K562 (cell line): ENCODE results near the gene RESP18. TPM values are rescaled to one million over a fixed set of nuclear protein-coding genes. Genes with fewer than 3 reads are reported as not detected.
A peak's percentile ranks its signal among the peaks of the same experiment; 100 is the strongest.

Experiments used
- CEBPB ChIP-seq: fragments of 450-650 bp; IDR thresholded peaks from 2 replicates; pipeline ENCODE4 v1.6.1; 2016; ENCODE audit warnings: missing genetic modification characterization, missing compliant biosample characterization
- CREB1 ChIP-seq, 2 experiments: sonication (generic) in 1 of 2; formaldehyde crosslinking in 1 of 2; IDR thresholded peaks; 2 replicates each; pipeline versions ENCODE4 v1.6.1 to v1.8.0; 2012 to 2022; ENCODE audit warnings: inconsistent platforms in 1 of 2, mild to moderate bottlenecking in 1 of 2, missing genetic modification reagents in 1 of 2, moderate library complexity in 1 of 2
- CTBP1 ChIP-seq: fragments of 450-650 bp; IDR thresholded peaks from 2 replicates; pipeline ENCODE4 v1.6.1; 2016; ENCODE audit warnings: borderline replicate concordance
- ERF ChIP-seq: fragments of 450-650 bp; formaldehyde crosslinking; IDR thresholded peaks from 2 replicates; pipeline ENCODE4 v1.4.0; 2020; ENCODE audit warnings: mild to moderate bottlenecking, mixed read lengths
- HCFC1 ChIP-seq: IDR thresholded peaks from 2 replicates; pipeline ENCODE4 v1.6.1; 2012; ENCODE audit warnings: low read depth, low read length, improper control_type of control experiment
- HDGF ChIP-seq: fragments of 450-650 bp; IDR thresholded peaks from 2 replicates; pipeline ENCODE4 v1.6.1; 2016
- MIER1 ChIP-seq: fragments of 450-650 bp; IDR thresholded peaks from 2 replicates; pipeline ENCODE4 v1.6.1; 2016; ENCODE audit warnings: antibody characterized with exemption, mild to moderate bottlenecking, low read depth
- NCOA1 ChIP-seq: fragments of 450-650 bp; IDR thresholded peaks from 2 replicates; pipeline ENCODE4 v1.6.1; 2016; ENCODE audit warnings: low read depth
- PCBP1 ChIP-seq: fragments of 200-400 bp; formaldehyde crosslinking; IDR thresholded peaks from 2 replicates; pipeline ENCODE4 v1.6.1; 2018; ENCODE audit warnings: mild to moderate bottlenecking, low read depth, low read length; ENCODE audit not compliant: poor library complexity, severe bottlenecking
- RBM39 ChIP-seq: fragments of 200-400 bp; formaldehyde crosslinking; optimal IDR thresholded peaks from 2 replicates; pipeline ENCODE3; 2018; ENCODE audit warnings: low read depth, low read length
- TAF7 ChIP-seq: fragments of 450-650 bp; IDR thresholded peaks from 2 replicates; pipeline ENCODE4 v1.6.1; 2016; ENCODE audit warnings: missing genetic modification characterization, missing compliant biosample characterization
- TCF15 ChIP-seq: fragments of 250-450 bp; sonication (Bioruptor Pico); IDR thresholded peaks from 2 replicates; pipeline ENCODE4 v1.8.0; 2022; ENCODE audit warnings: moderate library complexity, mild to moderate bottlenecking, inconsistent platforms
- VEZF1 ChIP-seq: fragments of 200-800 bp; sonication (Bioruptor generic); IDR thresholded peaks from 2 replicates; pipeline ENCODE4 v1.6.1; 2017; ENCODE audit warnings: missing genetic modification characterization, missing compliant biosample characterization
- ZNF398 ChIP-seq: fragments of 250-450 bp; sonication (Bioruptor Pico); IDR thresholded peaks from 2 replicates; pipeline ENCODE4 v1.8.0; 2021; ENCODE audit warnings: moderate library complexity, mild to moderate bottlenecking, inconsistent platforms
- ZNF609 ChIP-seq: sonication (generic); formaldehyde crosslinking; IDR thresholded peaks from 2 replicates; pipeline ENCODE4 v1.8.1; 2023; ENCODE audit warnings: missing genetic modification reagents, mild to moderate bottlenecking, borderline replicate concordance
- ZNF77 ChIP-seq: fragments of 250-450 bp; sonication (Bioruptor Pico); IDR thresholded peaks from 2 replicates; pipeline ENCODE4 v1.5.0; 2020
- polyA plus RNA-seq, 8 experiments: library from polyadenylated mRNA; depleted of rRNA in 4 of 8; stranded (reverse) in 5 of 8; unstranded in 3 of 8; fragments of >200 nt; fragmentation: Nextera tagmentation in 2 of 8; fragmentation: Illumina TruSeq in 1 of 8; extraction: Ambion mirVana in 2 of 8; extraction: Trizol in 1 of 8; gene quantifications; 2 replicates each; pipeline versions ENCODE4 v1.2.1 to v1.2.3, GENCODE V29; 2011 to 2014; ENCODE audit warnings: inconsistent platforms in 1 of 8, missing spikeins in 1 of 8
- total RNA-seq, 7 experiments: library from RNA; depleted of rRNA in 6 of 7; stranded (reverse); fragments of >200 nt in 6 of 7; fragmentation: Illumina TruSeq in 2 of 7; extraction: Trizol in 2 of 7; gene quantifications; 2 replicates each; pipeline versions ENCODE4 v1.2.1 to v1.2.3, GENCODE V29; 2011 to 2021; ENCODE audit warnings: low replicate concordance in 1 of 7

RESP18 gene
- total and polyA plus RNA-seq, 9 of the 15 experiments (the other 6 are each of a cell fraction or from before 2014, with no cell fraction given) = not detected

GRCh38 chr2:219294356-219295351 is 37.9 kb downstream of the RESP18 start (continued):
- TF ChIP-seq CREB1 (IDR thresholded peaks at IDR 0.05) (peak; percentile 16; the same call in 1 of the 2 replicates), CREB1 (CRISPR knock-in tag; IDR thresholded peaks at IDR 0.05) (peak; percentile 69), HDGF (peak; percentile 92; the same call in 1 of the 2 replicates), ERF (CRISPR knock-in tag) (no peak), ZNF609 (CRISPR knock-in tag) (no peak), CTBP1 (peak; percentile 65), NCOA1 (no peak), TCF15 (CRISPR knock-in tag) (no peak), VEZF1 (peak; percentile 73), TAF7 (peak; percentile 11; the same call in 1 of the 2 replicates), MIER1 (no peak), RBM39 (peak; percentile 57), CEBPB (no peak), PCBP1 (peak; percentile 62), ZNF398 (CRISPR knock-in tag) (no peak), ZNF77 (CRISPR knock-in tag) (no peak), HCFC1 (peak; percentile 44; the same call in 1 of the 2 replicates)
